IPS-18c (cell line): ENCODE results near the gene CCDC127.
"Not testable (repeated sequence)": the region's sequence is repeated elsewhere in the genome, so short reads cannot be mapped to it uniquely, and the experiment has no call there.

Source experiments
- H3K4me3 ChIP-seq: 2 replicates; pipeline ENCODE4 v1.7.0; 2013; ENCODE audit warnings: low read depth, mild to moderate bottlenecking, low read length, moderate library complexity; ENCODE audit not compliant: insufficient read depth
- H3K9me3 ChIP-seq: one replicate; pipeline ENCODE4 v1.6.1; 2013; ENCODE audit warnings: mild to moderate bottlenecking, low read length, moderate library complexity; ENCODE audit not compliant: control insufficient read depth, insufficient read depth

CCDC127 gene

DNA sequence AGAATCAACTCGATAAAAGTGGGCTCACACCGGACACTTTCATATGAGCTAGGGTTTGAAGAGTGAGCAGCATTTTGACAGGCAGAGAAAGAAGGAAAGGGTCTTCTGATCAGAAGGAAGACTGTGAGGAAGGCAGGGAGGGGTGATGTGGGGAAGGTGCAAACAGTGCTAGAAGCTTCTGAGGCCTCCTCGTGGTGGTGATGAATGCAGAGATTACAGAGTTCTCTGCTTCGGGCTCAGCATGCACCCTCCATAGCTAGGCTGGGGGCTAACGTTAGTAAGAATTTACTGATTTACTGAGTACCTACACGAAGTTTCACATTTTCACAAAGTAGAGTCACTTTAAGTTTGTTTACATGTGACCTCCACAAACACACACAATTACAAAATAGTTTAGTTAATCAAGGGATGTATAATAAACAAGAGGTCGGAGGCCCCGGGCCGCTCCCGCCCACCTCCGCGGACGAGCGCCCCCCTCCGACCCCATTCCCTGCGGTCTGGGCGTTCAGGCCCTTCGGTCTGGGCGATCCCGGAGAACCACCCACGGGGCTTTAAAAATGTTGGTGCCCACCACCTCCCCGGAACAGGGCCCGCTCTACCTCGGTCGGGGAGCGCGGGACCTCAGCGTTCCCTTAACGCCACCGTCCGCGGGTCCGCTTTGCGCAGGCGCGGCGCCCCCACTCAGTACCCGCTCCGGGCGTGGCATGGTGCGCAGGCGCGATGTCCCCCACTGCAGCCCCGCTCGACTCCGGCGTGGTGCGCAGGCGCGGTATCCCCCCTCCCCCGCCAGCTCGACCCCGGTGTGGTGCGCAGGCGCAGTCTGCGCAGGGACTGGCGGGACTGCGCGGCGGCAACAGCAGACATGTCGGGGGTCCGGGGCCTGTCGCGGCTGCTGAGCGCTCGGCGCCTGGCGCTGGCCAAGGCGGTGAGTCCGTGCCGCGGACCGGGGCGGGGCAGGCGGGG lies at the start of gene CCDC127, which contains the start of gene SDHA:
Gene CCDC127, minus strand, starts transcription at position 660 of the 963 bp plus-strand sequence. CDS start 1,304 bp downstream, outside the sequence.
Gene SDHA, plus strand, starts transcription at position 827 of the 963 bp plus-strand sequence. Its CDS starts 36 bp downstream, at position 863.
- not testable (repeated sequence) for H3K9me3 ChIP-seq
- peak within 1 kb of the TSS; percentile 85 for H3K4me3 ChIP-seq

- Histone ChIP-seq H3K9me3 (no peaks in the 10 kb centered on the region), H3K4me3 (no peak overlapping the region)
These were observed 49.8 kb upstream of the CCDC127 start for GRCh38 chr5:267716-268115.

- not testable (repeated sequence) for H3K9me3 ChIP-seq, H3K4me3 ChIP-seq
These were observed 48.5 kb upstream of the CCDC127 start for GRCh38 chr5:266311-267026.

DNA sequence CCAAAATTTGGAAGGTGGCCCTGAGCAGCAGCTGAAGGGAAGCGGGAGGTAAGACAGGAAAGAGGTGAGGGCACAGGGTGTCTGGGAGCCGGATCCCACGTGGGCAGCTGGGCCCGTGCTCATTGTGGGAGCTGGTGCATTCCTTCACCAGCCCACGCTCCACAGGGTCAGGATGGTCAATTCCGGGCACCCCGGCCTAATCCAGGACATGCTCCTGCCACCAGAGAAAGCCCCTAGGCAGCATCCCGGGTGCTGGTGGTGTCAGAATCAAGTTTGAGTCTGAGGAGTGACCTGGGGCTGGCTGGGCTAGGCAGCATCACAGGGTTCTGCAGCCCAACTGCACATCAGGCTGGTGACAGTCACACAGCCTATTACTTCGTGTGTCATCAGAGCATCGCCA lies 46.4 kb upstream of the CCDC127 start:
- Histone ChIP-seq H3K9me3 (no peaks in the 10 kb centered on the region), H3K4me3 (no peak overlapping the region)

GRCh38 chr5:263275-263974 lies 45.5 kb upstream of the CCDC127 start:
- H3K9me3 ChIP-seq, H3K4me3 ChIP-seq: not testable (repeated sequence)

DNA sequence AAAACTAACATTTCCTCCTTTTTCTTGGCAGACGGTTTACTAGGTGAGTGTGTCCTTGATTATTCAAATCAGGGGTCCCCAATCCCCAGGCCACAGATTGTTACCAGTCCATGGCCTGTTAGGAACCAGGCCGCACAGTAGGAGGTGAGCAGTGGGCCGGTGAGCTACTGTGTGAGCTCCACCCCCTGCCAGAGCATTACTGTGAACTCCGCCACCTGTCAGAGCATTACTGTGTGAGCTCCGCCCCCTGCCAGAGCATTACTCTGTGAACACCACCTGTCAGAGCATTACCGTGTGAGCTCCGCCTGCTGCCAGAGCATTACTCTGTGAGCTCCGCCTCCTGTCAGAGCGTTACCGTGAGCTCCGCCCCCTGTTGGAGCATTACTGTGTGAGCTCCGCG lies 39.2 kb upstream of the CCDC127 start:
- peaks cover 3% of the 10 kb centered on the region for H3K9me3 ChIP-seq
- H3K4me3 ChIP-seq: no peak overlapping the region

DNA sequence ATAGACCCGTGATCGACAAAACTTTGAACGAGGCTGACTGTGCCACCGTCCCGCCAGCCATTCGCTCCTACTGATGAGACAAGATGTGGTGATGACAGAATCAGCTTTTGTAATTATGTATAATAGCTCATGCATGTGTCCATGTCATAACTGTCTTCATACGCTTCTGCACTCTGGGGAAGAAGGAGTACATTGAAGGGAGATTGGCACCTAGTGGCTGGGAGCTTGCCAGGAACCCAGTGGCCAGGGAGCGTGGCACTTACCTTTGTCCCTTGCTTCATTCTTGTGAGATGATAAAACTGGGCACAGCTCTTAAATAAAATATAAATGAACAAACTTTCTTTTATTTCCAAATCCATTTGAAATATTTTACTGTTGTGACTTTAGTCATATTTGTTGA lies 38.4 kb upstream of the CCDC127 start:
- not testable (repeated sequence) for H3K4me3 ChIP-seq, H3K9me3 ChIP-seq

DNA sequence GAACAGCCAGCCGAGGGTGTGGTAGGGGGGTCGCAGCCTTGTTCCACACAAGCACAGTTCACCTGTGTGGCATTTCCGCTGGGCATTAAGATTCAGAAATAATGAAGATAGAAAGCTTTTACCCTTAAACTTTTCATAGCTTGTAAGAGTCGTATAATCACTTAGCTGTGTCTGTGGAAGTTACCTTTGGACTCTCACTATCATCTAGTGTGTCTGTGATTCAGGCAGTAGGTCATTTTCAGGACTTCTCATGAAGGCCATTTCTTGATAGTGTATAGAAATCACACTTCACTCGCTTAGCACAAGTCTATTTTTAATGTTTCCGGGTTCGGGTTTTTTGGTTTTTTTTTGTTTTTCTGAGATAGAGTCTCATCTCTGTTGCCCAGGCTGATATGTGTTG lies 37.2 kb upstream of the CCDC127 start:
- H3K4me3 ChIP-seq, H3K9me3 ChIP-seq: not testable (repeated sequence)

GRCh38 chr5:254322-254721 lies 36.4 kb upstream of the CCDC127 start:
- H3K9me3 ChIP-seq, H3K4me3 ChIP-seq: not testable (repeated sequence)

DNA sequence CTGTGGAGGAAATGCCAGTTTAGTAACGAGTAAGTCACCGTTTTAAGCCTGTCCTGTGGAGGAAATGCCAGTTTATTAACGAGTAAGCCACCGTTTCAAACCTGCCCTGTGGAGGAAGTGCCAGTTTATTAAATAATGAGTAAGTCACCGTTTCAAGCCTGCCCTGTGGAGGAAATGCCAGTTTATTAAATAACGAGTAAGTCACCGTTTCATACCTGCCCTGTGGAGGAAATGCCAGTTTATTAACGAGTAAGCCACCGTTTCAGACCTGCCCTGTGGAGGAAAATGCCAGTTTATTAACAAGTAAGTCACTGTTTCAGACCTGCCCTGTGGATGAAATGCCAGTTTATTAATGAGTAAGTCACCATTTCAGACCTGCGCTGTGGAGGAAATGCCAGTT lies 34.6 kb upstream of the CCDC127 start:
- Histone ChIP-seq H3K4me3 (no peak overlapping the region), H3K9me3 (peaks cover 6% of the 10 kb centered on the region)

DNA sequence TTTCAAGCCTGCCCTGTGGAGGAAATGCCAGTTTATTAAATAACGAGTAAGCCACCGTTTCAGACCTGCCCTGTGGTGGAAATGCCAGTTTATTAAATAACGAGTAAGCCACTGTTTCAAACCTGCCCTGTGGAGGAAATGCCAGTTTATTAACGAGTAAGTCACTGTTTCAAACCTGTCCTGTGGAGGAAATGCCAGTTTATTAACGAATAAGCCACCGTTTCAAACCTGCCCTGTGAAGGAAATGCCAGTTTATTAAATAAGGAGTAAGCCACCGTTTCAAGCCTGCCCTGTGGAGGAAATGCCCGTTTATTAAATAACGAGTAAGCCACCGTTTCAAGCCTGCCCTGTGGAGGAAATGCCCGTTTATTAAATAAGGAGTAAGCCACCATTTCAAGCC lies 34.0 kb upstream of the CCDC127 start:
- not testable (repeated sequence) for H3K4me3 ChIP-seq, H3K9me3 ChIP-seq

DNA sequence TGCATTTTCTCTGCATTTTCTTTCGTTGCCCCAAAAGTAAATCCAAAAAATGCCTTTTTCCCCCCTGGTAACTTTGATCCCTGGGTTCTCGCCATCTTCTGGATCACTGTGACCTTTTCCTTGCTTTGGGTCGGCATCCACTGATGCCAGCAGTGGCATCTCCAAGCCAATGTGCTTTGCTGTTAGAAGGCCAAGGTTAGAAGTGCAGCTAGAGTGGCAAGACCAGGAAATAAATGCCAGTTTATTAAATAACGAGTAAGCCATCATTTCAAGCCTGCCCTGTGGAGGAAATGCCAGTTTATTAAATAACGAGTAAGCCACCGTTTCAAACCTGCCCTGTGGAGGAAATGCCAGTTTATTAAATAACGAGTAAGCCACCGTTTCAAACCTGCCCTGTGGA lies 33.6 kb upstream of the CCDC127 start:
- H3K9me3 ChIP-seq, H3K4me3 ChIP-seq: not testable (repeated sequence)

GRCh38 chr5:251016-251415 lies 33.1 kb upstream of the CCDC127 start:
- not testable (repeated sequence) for H3K4me3 ChIP-seq, H3K9me3 ChIP-seq

DNA sequence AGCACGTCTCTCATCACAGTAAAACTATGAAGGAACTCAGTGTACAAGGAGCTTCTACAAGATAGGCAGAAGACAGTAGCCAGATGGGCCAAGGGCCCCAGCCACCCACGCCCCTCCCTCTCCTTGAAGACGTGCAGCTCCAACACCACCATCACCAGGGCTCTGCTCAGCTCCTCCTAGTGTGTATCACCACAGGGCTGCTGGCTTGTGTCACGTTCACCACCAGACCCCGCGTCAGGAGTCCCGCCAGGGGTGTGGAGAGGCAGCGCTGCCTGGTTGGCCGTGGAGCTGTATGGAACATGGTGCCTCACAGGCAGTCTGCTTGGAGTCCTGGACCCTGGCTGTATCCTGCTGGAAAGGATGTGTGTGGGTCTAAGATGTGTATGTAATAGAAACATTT lies 32.4 kb upstream of the CCDC127 start:
- H3K4me3 ChIP-seq, H3K9me3 ChIP-seq: not testable (repeated sequence)

GRCh38 chr5:245717-246116 lies 27.8 kb upstream of the CCDC127 start:
- H3K4me3 ChIP-seq, H3K9me3 ChIP-seq: not testable (repeated sequence)

DNA sequence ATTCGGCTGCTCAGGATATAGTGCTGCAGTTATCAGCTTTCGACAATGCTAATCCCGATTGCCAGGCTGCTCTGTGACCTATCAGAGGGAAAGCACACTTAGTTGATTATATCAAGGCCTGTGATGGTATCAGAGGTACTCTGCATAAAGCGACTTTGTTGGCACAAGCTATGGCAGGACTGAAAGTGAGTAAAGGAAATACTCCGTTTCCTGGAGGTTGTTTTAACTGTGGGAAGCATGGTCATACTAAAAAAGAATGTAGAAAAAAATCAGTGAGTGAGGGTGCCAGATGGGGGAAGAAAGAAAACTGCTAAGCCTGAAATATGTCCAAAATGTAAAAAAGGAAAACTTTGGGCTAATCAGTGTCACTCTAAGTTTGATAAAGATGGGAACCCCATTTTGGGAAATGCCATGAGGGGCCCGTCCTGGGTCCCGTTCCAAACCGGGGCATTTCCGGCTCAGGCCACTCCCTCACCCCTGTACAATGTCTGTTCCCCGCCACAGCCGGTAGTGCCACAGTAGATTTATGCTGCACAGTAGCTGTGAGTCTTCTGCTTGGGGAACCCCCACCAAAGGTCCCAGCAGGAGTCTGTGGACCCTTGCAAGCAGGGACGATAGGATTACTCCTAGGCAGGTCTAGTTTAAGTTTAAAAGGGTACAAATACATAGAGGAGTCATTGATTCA lies 25.9 kb upstream of the CCDC127 start:
- not testable (repeated sequence) for H3K9me3 ChIP-seq, H3K4me3 ChIP-seq

DNA sequence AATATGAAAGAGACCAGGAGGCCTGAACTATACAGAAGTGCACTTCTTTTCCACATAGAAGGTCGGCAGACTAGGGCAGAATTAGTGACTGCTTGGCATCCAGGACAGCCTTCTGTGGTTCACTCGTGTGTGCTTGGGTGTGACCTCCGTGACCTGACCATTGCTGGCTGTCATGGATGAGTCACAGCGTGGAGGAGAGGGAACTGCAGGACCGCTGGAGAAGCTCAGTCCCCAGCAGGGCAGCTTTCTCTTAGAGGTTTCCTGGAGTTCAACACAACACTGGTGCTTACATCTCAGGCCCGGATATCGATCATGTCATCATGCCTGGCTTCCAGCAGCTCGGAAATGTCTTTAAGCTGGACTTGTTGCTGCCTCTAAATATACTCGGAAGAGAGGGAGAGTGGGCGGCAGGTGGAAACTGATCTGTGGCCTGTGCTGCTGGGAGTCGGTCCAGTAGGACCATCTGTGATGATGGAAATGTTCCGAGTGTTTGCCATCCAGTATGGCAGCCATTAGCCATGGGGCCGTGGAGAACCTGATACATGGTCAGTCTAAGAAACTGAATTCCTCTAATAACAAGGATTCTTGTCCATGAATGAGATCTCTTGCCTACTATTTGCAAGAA lies 23.2 kb upstream of the CCDC127 start:
- H3K4me3 ChIP-seq, H3K9me3 ChIP-seq: not testable (repeated sequence)
